Naive thymus-derived CD4-positive, alpha-beta T cell (primary cell): Measurements from ENCODE around the gene ZBTB39. TPM values are rescaled to one million over a fixed set of nuclear protein-coding genes. Genes with fewer than 3 reads are reported as not detected.

Experiments used
- ATAC-seq: fragments of 150-1000 bp; cut with Tn5 transposase; 2 replicates; pipeline ENCODE4 v1.10.0; 2021; ENCODE audit warnings: mild to moderate bottlenecking, moderate library complexity
- CTCF ChIA-PET: fragments of 350-600 bp; sonication (Branson Sonifier 250); formaldehyde crosslinking; loops from one replicate; lab custom pipeline; 2021; ENCODE audit warnings: antibody characterized with exemption; lab: Charles Lee
- POLR2A ChIA-PET: fragments of 350-600 bp; sonication (Branson Sonifier 250); formaldehyde crosslinking; loops from one replicate; lab custom pipeline; 2021; ENCODE audit warnings: antibody characterized with exemption, inconsistent platforms; lab: Charles Lee
- DNase-seq, 9 donors: peaks; one replicate each; pipeline versions ENCODE4 v3.0.0 to v3.0.0-alpha.2; 2020 to 2022; ENCODE audit warnings: mixed read lengths in 1 of 9
- H3K27ac ChIP-seq: one replicate; pipeline ENCODE4 v1.7.0; 2013; ENCODE audit warnings: mild to moderate bottlenecking, low read depth, low read length, moderate library complexity
- H3K27me3 ChIP-seq, 2 donors: one replicate each; pipeline ENCODE4 v1.7.0; 2013; ENCODE audit warnings: low read length in 2 of 2, mild to moderate bottlenecking in 2 of 2, moderate library complexity in 2 of 2; ENCODE audit not compliant: control insufficient read depth in 2 of 2, insufficient read depth in 2 of 2
- H3K36me3 ChIP-seq, 3 experiments: 1 replicate in 2 of 3; 2 replicates in 1 of 3; pipeline ENCODE4 v1.7.0; 2013; ENCODE audit warnings: low read length in 3 of 3, mild to moderate bottlenecking in 3 of 3, moderate library complexity in 1 of 3; ENCODE audit not compliant: insufficient read depth in 3 of 3, control insufficient read depth in 2 of 3
- H3K4me1 ChIP-seq, 2 donors: one replicate each; pipeline ENCODE4 v1.7.0; 2013; ENCODE audit warnings: low read length in 2 of 2, mild to moderate bottlenecking in 2 of 2, moderate library complexity in 1 of 2; ENCODE audit not compliant: control insufficient read depth in 2 of 2, insufficient read depth in 2 of 2
- H3K4me3 ChIP-seq: 2 replicates; pipeline ENCODE4 v1.7.0; 2013; ENCODE audit warnings: mild to moderate bottlenecking, low read length
- H3K9me3 ChIP-seq, 3 experiments: 1 replicate in 2 of 3; 2 replicates in 1 of 3; pipeline ENCODE4 v1.7.0; 2013; ENCODE audit warnings: low read length in 3 of 3; ENCODE audit not compliant: control insufficient read depth in 2 of 3
- H3K27ac Mint-ChIP-seq, 9 donors: one replicate each; pipeline ENCODE4 v1.8.0; 2020 to 2022; ENCODE audit warnings: mixed read lengths in 9 of 9, mild to moderate bottlenecking in 8 of 9, moderate library complexity in 5 of 9, inconsistent platforms in 2 of 9
- H3K27me3 Mint-ChIP-seq, 5 donors: one replicate each; pipeline ENCODE4 v1.8.0; 2021 to 2022; ENCODE audit warnings: mixed read lengths in 5 of 5, mild to moderate bottlenecking in 1 of 5
- H3K36me3 Mint-ChIP-seq, 5 donors: one replicate each; pipeline ENCODE4 v1.8.0; 2020 to 2022; ENCODE audit warnings: mixed read lengths in 5 of 5, mild to moderate bottlenecking in 3 of 5, inconsistent platforms in 1 of 5
- H3K4me1 Mint-ChIP-seq, 7 donors: one replicate each; pipeline ENCODE4 v1.8.0; 2020 to 2022; ENCODE audit warnings: mixed read lengths in 7 of 7, mild to moderate bottlenecking in 3 of 7, inconsistent platforms in 1 of 7
- H3K4me3 Mint-ChIP-seq, 10 donors: one replicate each; pipeline ENCODE4 v1.8.0; 2020 to 2022; ENCODE audit warnings: mild to moderate bottlenecking in 10 of 10, mixed read lengths in 10 of 10, moderate library complexity in 6 of 10, inconsistent platforms in 2 of 10
- H3K9me3 Mint-ChIP-seq, 11 donors: one replicate each; pipeline ENCODE4 v1.8.0; 2020 to 2022; ENCODE audit warnings: mixed read lengths in 11 of 11, mild to moderate bottlenecking in 4 of 11, inconsistent platforms in 1 of 11, moderate library complexity in 1 of 11
- intact Hi-C, 2 donors: fragments of 100-400 bp; cut with micrococcal nuclease; formaldehyde crosslinking; loops; one replicate each; pipeline ENCODE4 v1.15.1; 2023
- polyA plus RNA-seq, 2 donors: library from polyadenylated mRNA; unstranded; fragments of 300-500 nt; fragmentation: Illumina TruSeq; gene quantifications; one replicate each; pipeline ENCODE4 v1.2.3, GENCODE V29; 2021
- total RNA-seq, 6 experiments: library from RNA in 5 of 6; stranded (reverse) in 5 of 6; gene quantifications; 1 replicate in 5 of 6; 2 replicates in 1 of 6; pipeline ENCODE4 v1.2.3 and lab custom pipeline; 2021 to 2026

Gene ZBTB39
- total and polyA plus RNA-seq, 7 experiments from 2014 or later: 2.2 to 12.9 (median 8.2) TPM

DNA sequence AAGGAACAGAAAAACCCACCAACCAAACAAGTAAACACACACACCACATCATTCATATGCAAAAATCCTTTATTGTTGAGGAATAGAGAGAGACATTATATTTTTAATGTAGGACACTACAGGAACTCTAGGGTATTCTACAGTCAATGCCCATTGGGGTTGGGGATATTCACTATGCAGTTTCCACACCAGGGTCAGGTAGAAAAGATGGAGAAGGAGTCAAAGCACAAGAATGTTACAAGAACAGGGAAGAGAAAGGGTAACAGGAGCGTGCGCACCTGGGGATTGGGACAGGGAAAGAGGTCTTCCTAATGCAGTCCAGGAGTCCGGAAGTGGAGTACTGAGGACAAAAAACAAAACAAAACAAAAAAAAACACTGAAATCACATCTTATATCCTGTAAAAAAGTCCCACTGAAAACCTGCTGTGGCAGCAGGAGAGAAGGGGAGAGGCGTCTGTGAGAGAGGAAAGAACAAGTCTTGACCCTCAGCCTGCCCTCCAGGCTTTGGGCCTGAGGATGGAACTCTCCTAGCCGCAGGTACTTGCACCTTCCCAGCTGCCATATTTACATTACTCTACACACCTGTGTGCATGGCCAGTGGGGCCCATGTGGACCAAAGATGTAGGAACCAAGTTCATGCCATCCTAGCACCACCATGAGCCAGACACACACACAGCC is 3.7 kb upstream of the ZBTB39 start:
- Histone ChIP-seq H3K27ac (no peak overlapping the region), H3K36me3 (no peaks in the 10 kb centered on the region), H3K9me3 (no peaks in the 10 kb centered on the region), H3K27me3 (no peaks in the 10 kb centered on the region), H3K4me3 (no peak overlapping the region), H3K4me1 (peaks cover 17 to 51% of the 10 kb centered on the region in 2 donors)
- peaks cover 36 to 87% (median 75%) of the 10 kb centered on the region in 7 donors for H3K4me1 Mint-ChIP-seq
- ATAC-seq (no peak), DNase-seq (no peak)
- intact Hi-C loops: loop anchor here (5.0 kb wide), 5 partner anchors 117 to 893 kb away; partner anchors contain the start of genes LRP1 (in 1 of the 2), PTGES3 (in 1 of the 2), RPL41 (in 1 of the 2) and ZC3H10 (in 1 of the 2)
- POLR2A ChIA-PET: interaction anchor here (0.6 to 3.0 kb wide), 5 partner anchors 16 to 102 kb away, joined by 3 to 25 read pairs (median 8); partner anchors contain the start of gene STAT6
- H3K36me3 Mint-ChIP-seq: peaks cover 0 to 4% (median 0%) of the 10 kb centered on the region in 5 donors
- CTCF ChIA-PET: interaction anchor here (0.6 to 11.4 kb wide), 7 partner anchors 9 to 102 kb away, joined by 3 to 241 read pairs (median 5); partner anchors contain the start of gene STAT6
- peaks cover 0 to 14% (median 0%) of the 10 kb centered on the region in 5 donors for H3K27me3 Mint-ChIP-seq
- H3K4me3 Mint-ChIP-seq: no peak overlapping the region
- H3K9me3 Mint-ChIP-seq: no peaks in the 10 kb centered on the region
- H3K27ac Mint-ChIP-seq: peak overlapping the region in 7 of 9 donors; percentile 25 to 91 (median 63)

DNA sequence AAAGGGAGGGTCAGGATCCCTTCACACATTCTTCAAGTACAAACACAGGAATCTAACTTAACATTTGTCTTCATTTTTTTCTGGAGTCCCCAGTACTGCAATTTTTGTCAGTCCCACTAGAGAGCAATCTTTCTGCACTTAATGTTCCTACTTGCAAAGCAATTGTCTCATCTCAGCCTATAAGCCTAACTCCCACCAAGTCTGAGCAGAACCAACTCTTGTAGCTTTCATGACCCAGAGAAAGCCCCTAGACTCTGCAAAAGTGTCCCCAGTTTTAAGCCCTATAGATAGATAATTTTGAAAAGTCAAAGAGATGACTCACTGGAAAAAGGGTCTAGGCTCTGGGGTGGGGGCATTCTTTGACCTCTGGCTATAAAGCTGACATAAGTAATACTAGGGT is 1.8 kb upstream of the ZBTB39 start:
- peaks cover 8 to 15% (median 13%) of the 10 kb centered on the region in 5 donors for H3K36me3 Mint-ChIP-seq
- peak overlapping the region in 9 of 10 donors; percentile 33 to 92 (median 67) for H3K4me3 Mint-ChIP-seq
- peaks cover 17 to 55% of the 10 kb centered on the region in 2 donors for H3K4me1 ChIP-seq
- peak overlapping the region; percentile 63 to 95 (median 95) for H3K27ac Mint-ChIP-seq
- ATAC-seq (peak; percentile 64), DNase-seq (peak in 7 of 9 donors; percentile 61 to 80 (median 69))
- intact Hi-C loops: loop anchor here (1.0 to 5.0 kb wide), 13 partner anchors 23 to 891 kb away; partner anchors contain the start of genes LRP1 (in 2 of the 2), PTGES3 (in 1 of the 2), RPL41 (in 1 of the 2) and ZC3H10 (in 1 of the 2)
- H3K36me3 ChIP-seq: peaks cover 0 to 17% (median 0%) of the 10 kb centered on the region in 3 experiments
- ChIA-PET CTCF (interaction anchor here (0.6 to 11.4 kb wide), 18 partner anchors 11 to 253 kb away, joined by 3 to 241 read pairs (median 5); partner anchors contain the start of gene STAT6), POLR2A (interaction anchor here (0.8 to 5.7 kb wide), 6 partner anchors 9 to 104 kb away, joined by 3 to 39 read pairs (median 4); partner anchors contain the start of gene STAT6)
- no peaks in the 10 kb centered on the region for H3K9me3 ChIP-seq
- no peaks in the 10 kb centered on the region for H3K27me3 ChIP-seq
- no peak overlapping the region for H3K4me3 ChIP-seq
- peaks cover 41 to 84% (median 80%) of the 10 kb centered on the region in 7 donors for H3K4me1 Mint-ChIP-seq
- H3K27me3 Mint-ChIP-seq: no peaks in the 10 kb centered on the region
- H3K27ac ChIP-seq: peak overlapping the region; percentile 74
- no peaks in the 10 kb centered on the region for H3K9me3 Mint-ChIP-seq

DNA sequence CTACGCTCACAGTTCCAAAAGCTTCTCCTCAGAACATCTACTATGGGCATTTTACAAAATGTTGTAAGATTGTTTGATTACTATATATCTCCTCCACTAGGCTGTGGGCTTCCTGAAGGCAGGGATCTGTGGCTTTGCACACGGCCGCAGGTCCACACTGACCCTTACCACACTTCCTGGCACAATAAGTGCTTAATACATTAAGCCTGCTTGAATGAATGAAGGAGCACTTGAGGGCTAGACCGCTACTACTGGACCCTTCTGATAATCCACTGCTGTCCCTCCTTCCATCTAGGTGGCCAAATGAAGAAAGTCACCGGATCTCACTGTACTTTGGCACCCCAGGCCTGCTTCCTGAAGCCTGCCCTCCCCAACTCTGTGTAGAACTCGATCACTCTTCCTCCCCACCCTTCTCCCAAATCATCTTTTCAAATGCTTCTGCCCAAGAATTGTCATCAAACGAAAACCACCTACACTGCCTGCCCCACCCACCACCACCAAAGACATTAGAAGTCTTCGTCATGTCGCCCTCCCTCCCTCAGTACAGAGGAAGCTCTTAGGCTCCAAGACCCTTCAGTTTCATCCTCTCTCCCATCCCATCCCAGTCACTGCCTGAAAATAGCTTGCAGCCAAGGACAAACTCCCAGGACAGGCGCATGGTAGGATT is 596 bp upstream of the ZBTB39 start:
- Mint-ChIP-seq H3K27ac (peak overlapping the region; percentile 92 to 95 (median 95)), H3K36me3 (peaks cover 8 to 25% (median 17%) of the 10 kb centered on the region in 5 donors), H3K4me3 (peak overlapping the region; percentile 82 to 93 (median 90)), H3K9me3 (no peaks in the 10 kb centered on the region), H3K4me1 (peaks cover 39 to 80% (median 76%) of the 10 kb centered on the region in 7 donors), H3K27me3 (no peaks in the 10 kb centered on the region)
- POLR2A ChIA-PET: interaction anchor here (0.6 to 5.7 kb wide), 6 partner anchors 11 to 316 kb away, joined by 3 to 39 read pairs (median 4); partner anchors contain the start of gene STAT6
- Histone ChIP-seq H3K36me3 (peaks cover 0 to 29% (median 0%) of the 10 kb centered on the region in 3 experiments), H3K9me3 (no peaks in the 10 kb centered on the region), H3K27me3 (no peaks in the 10 kb centered on the region), H3K27ac (peak overlapping the region; percentile 74), H3K4me1 (peaks cover 17 to 47% of the 10 kb centered on the region in 2 donors), H3K4me3 (peak overlapping the region; percentile 23)
- ATAC-seq (peak; percentile 3), DNase-seq (peak in 5 of 9 donors; percentile 23 to 50 (median 33))
- intact Hi-C loops: loop anchor here (2.0 to 5.0 kb wide), 6 partner anchors 120 to 890 kb away; partner anchors contain the start of genes LRP1 (in 1 of the 2), PTGES3 (in 1 of the 2), RPL41 (in 1 of the 2) and ZC3H10 (in 1 of the 2)
- CTCF ChIA-PET: interaction anchor here (0.6 to 11.4 kb wide), 11 partner anchors 10 to 105 kb away, joined by 3 to 241 read pairs (median 6); partner anchors contain the start of gene STAT6

DNA sequence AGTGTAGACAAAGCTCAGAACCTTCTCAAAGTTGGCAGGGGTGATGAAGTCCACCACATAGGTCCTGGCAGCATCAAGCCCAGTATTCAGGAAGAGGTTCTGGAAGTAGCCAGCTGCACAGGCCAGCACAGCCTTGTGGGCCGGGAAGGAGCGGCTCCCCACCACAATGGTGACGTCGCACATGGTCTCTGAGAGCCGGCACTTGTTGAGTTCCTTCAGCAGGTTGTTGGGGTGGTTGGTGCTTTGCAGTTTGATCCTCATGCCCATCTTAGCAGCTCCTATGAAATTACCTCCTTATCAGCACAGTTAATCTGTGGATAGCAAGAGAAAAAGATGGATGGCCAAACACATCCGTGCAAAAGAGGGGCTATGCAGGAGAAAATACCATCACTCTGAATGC is 1.7 kb downstream of the ZBTB39 start:
- H3K36me3 ChIP-seq: peaks cover 0 to 42% (median 0%) of the 10 kb centered on the region in 3 experiments
- no peak overlapping the region for H3K27ac ChIP-seq
- Mint-ChIP-seq H3K27ac (peak overlapping the region in 3 of 9 donors; percentile 55 to 94 (median 87)), H3K4me3 (peak overlapping the region in 9 of 10 donors; percentile 47 to 94 (median 91)), H3K4me1 (peaks cover 41 to 87% (median 78%) of the 10 kb centered on the region in 7 donors), H3K27me3 (no peaks in the 10 kb centered on the region), H3K9me3 (no peaks in the 10 kb centered on the region), H3K36me3 (peaks cover 8 to 37% (median 18%) of the 10 kb centered on the region in 5 donors)
- intact Hi-C loops: loop anchor here (5.0 kb wide), 5 partner anchors 123 to 887 kb away; partner anchors contain the start of genes LRP1 (in 1 of the 2), PTGES3 (in 1 of the 2), RPL41 (in 1 of the 2) and ZC3H10 (in 1 of the 2)
- no peaks in the 10 kb centered on the region for H3K9me3 ChIP-seq
- CTCF ChIA-PET: interaction anchor here (0.7 to 11.4 kb wide), 16 partner anchors 9 to 250 kb away, joined by 3 to 241 read pairs (median 5); partner anchors contain the start of genes STAT6 and TAC3
- DNase-seq (no peak), ATAC-seq (no peak)
- no peaks in the 10 kb centered on the region for H3K27me3 ChIP-seq
- POLR2A ChIA-PET: interaction anchor here (0.8 to 5.7 kb wide), 7 partner anchors 11 to 249 kb away, joined by 3 to 39 read pairs (median 3); partner anchors contain the start of genes NEMP1, STAT6 and TAC3
- no peak overlapping the region for H3K4me3 ChIP-seq
- peaks cover 16 to 40% of the 10 kb centered on the region in 2 donors for H3K4me1 ChIP-seq

DNA sequence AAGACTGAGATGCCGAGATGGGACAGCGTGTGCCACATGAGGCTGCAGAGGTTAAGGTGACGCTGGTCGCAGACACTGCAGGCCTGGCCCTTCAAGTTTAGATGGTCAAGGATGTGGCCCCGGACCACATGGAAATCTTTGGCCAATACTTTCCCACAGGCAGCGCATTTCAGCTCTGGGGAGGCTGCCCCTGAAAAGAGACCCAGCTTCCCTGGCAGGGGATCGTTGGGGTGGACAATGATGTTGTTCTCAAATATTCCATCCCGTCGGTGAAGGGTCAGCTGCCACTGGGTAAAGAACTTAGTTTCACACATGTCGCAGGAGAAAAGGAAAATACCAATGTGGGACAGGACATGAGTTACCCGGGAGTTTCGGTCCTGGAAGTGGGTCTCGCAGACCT is 3.0 kb downstream of the ZBTB39 start:
- ChIA-PET CTCF (interaction anchor here (0.5 to 11.4 kb wide), 11 partner anchors 12 to 249 kb away, joined by 3 to 241 read pairs (median 5); partner anchors contain the start of gene TAC3), POLR2A (interaction anchor here (1.6 kb wide), 1 partner anchor 108 kb away, joined by 4 read pairs; the partner anchor contains the start of gene STAT6)
- Mint-ChIP-seq H3K27ac (peak overlapping the region in 2 of 9 donors; percentile 23 to 80), H3K27me3 (no peaks in the 10 kb centered on the region), H3K36me3 (peaks cover 9 to 38% (median 19%) of the 10 kb centered on the region in 5 donors), H3K9me3 (no peaks in the 10 kb centered on the region), H3K4me3 (peak overlapping the region in 1 of 10 donors; percentile 85), H3K4me1 (peaks cover 47 to 93% (median 84%) of the 10 kb centered on the region in 7 donors)
- Histone ChIP-seq H3K4me3 (no peak overlapping the region), H3K36me3 (peaks cover 0 to 45% (median 0%) of the 10 kb centered on the region in 3 experiments), H3K27me3 (no peaks in the 10 kb centered on the region), H3K9me3 (no peaks in the 10 kb centered on the region), H3K4me1 (peaks cover 16 to 43% of the 10 kb centered on the region in 2 donors), H3K27ac (no peak overlapping the region)
- ATAC-seq (no peak), DNase-seq (no peak)
- intact Hi-C loops: no loop called here
